ENCODE data around the gene MMP15.

MMP15 gene

GRCh38 chr16:57997176-57997527 lies 28.4 kb upstream of the MMP15 start:
- H3K4ac ChIP-seq (ENCODE audit: low read depth in 1 of 2, low read length in 2 of 2), result no peak overlapping the region
- H3K27ac ChIP-seq (ENCODE audit: low read length, poor library complexity, severe bottlenecking), result no peak overlapping the region
- H3K4me1 ChIP-seq (ENCODE audit: control insufficient read depth, insufficient read depth, low read depth, low read length), result peaks cover 37% of the 10 kb centered on the region
- H2BK12ac ChIP-seq (ENCODE audit: low read length in 2 of 2), result no peak overlapping the region
- H2BK120ac ChIP-seq (ENCODE audit: low read depth, low read length), result no peak overlapping the region
- no peak overlapping the region for H2AK5ac ChIP-seq (ENCODE audit: low read length, severe bottlenecking)
- H3K4me2 ChIP-seq (ENCODE audit: low read length, poor library complexity, severe bottlenecking), result no peak overlapping the region
- no peak overlapping the region for H3K9ac ChIP-seq (ENCODE audit: low read length)
- no peak overlapping the region for H2BK15ac ChIP-seq (ENCODE audit: low read depth, poor library complexity, severe bottlenecking)
- DNase-seq, result no peak
- H3K79me1 ChIP-seq (replicated peaks; ENCODE audit: low read length, poor library complexity, severe bottlenecking), result peaks cover 49% of the 10 kb centered on the region
- H4K8ac ChIP-seq (ENCODE audit: low read length), result no peak overlapping the region
- H3K23ac ChIP-seq (ENCODE audit: low read length in 2 of 2), result no peak overlapping the region
- H3K18ac ChIP-seq (ENCODE audit: low read depth in 1 of 2, low read length in 2 of 2), result no peak overlapping the region
- H3K4me3 ChIP-seq (ENCODE audit: insufficient read depth in 1 of 2, low read depth in 1 of 2, low read length in 2 of 2), result no peak overlapping the region
- H3K36me3 ChIP-seq (ENCODE audit: control insufficient read depth in 1 of 2, insufficient read depth in 2 of 2, low read depth in 1 of 2, low read length in 2 of 2), result peaks cover 41 to 57% of the 10 kb centered on the region in 2 experiments
- WGBS, result 99% methylated on average over 35 of the region's 35 CpGs
- H4K91ac ChIP-seq (ENCODE audit: low read length), result no peak overlapping the region
- no peaks in the 10 kb centered on the region for H3K9me3 ChIP-seq (ENCODE audit: control insufficient read depth, low read length)
- H2AFZ ChIP-seq (ENCODE audit: low read depth, low read length), result no peak overlapping the region
- H3K27me3 ChIP-seq (ENCODE audit: control insufficient read depth in 1 of 2, insufficient read depth in 1 of 2, low read length in 2 of 2), result no peaks in the 10 kb centered on the region
- no peak overlapping the region for H2BK5ac ChIP-seq (ENCODE audit: low read depth, low read length, poor library complexity, severe bottlenecking)
- no peak overlapping the region for H3K14ac ChIP-seq (ENCODE audit: low read length in 2 of 2)

- Histone ChIP-seq H3K27ac (ENCODE audit: low read length, poor library complexity, severe bottlenecking) (no peak overlapping the region), H4K91ac (ENCODE audit: low read length) (no peak overlapping the region), H3K79me1 (replicated peaks; ENCODE audit: low read length, poor library complexity, severe bottlenecking) (peaks cover 53% of the 10 kb centered on the region), H3K23ac (ENCODE audit: low read length in 2 of 2) (no peak overlapping the region), H2BK120ac (ENCODE audit: low read depth, low read length) (no peak overlapping the region), H2AK5ac (ENCODE audit: low read length, severe bottlenecking) (no peak overlapping the region), H2BK12ac (ENCODE audit: low read length in 2 of 2) (no peak overlapping the region), H3K9ac (ENCODE audit: low read length) (no peak overlapping the region), H3K27me3 (ENCODE audit: control insufficient read depth in 1 of 2, insufficient read depth in 1 of 2, low read length in 2 of 2) (no peaks in the 10 kb centered on the region), H2BK15ac (ENCODE audit: low read depth, poor library complexity, severe bottlenecking) (no peak overlapping the region), H3K36me3 (ENCODE audit: control insufficient read depth in 1 of 2, insufficient read depth in 2 of 2, low read depth in 1 of 2, low read length in 2 of 2) (peaks cover 43 to 61% of the 10 kb centered on the region in 2 experiments), H2BK5ac (ENCODE audit: low read depth, low read length, poor library complexity, severe bottlenecking) (no peak overlapping the region), H3K4me3 (ENCODE audit: insufficient read depth in 1 of 2, low read depth in 1 of 2, low read length in 2 of 2) (no peak overlapping the region), H3K4me1 (ENCODE audit: control insufficient read depth, insufficient read depth, low read depth, low read length) (peaks cover 37% of the 10 kb centered on the region), H3K4me2 (ENCODE audit: low read length, poor library complexity, severe bottlenecking) (no peak overlapping the region), H2AFZ (ENCODE audit: low read depth, low read length) (no peak overlapping the region), H3K4ac (ENCODE audit: low read depth in 1 of 2, low read length in 2 of 2) (peak overlapping the region in 1 of 2 experiments; percentile 18), H3K9me3 (ENCODE audit: control insufficient read depth, low read length) (no peaks in the 10 kb centered on the region), H3K14ac (ENCODE audit: low read length in 2 of 2) (no peak overlapping the region), H4K8ac (ENCODE audit: low read length) (no peak overlapping the region), H3K18ac (ENCODE audit: low read depth in 1 of 2, low read length in 2 of 2) (no peak overlapping the region)
- WGBS, result 97% methylated on average over 36 of the region's 36 CpGs
- no peak for DNase-seq
Observed at GRCh38 chr16:57997528-57998265, 27.9 kb upstream of the MMP15 start.

DNA sequence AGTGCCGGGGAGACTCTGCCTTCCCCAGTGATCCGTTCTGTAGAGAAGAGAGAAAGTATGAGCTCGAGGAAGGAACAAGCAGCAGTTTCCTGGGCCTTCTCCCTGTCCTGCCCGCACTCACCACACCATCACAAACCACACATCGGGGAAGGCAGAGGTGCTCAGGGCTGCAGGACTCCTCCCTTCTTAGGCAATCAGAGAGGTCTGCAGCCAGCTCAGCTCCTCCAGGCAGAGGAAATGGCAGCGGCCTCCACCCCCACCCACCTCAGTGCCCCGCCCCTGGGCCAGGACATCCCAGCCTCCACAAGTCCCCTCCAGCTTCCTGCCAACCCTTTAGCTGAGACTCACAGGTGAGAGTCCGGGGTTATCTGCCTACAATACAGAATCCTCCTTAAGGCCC lies 27.1 kb upstream of the MMP15 start:
- H4K8ac ChIP-seq (ENCODE audit: low read length), result no peak overlapping the region
- no peaks in the 10 kb centered on the region for H3K9me3 ChIP-seq (ENCODE audit: control insufficient read depth, low read length)
- no peak overlapping the region for H3K18ac ChIP-seq (ENCODE audit: low read depth in 1 of 2, low read length in 2 of 2)
- peak; percentile 28 for DNase-seq
- H4K91ac ChIP-seq (ENCODE audit: low read length), result no peak overlapping the region
- peaks cover 51 to 59% of the 10 kb centered on the region in 2 experiments for H3K36me3 ChIP-seq (ENCODE audit: control insufficient read depth in 1 of 2, insufficient read depth in 2 of 2, low read depth in 1 of 2, low read length in 2 of 2)
- no peak overlapping the region for H2AK5ac ChIP-seq (ENCODE audit: low read length, severe bottlenecking)
- H3K4me2 ChIP-seq (ENCODE audit: low read length, poor library complexity, severe bottlenecking), result no peak overlapping the region
- H2BK5ac ChIP-seq (ENCODE audit: low read depth, low read length, poor library complexity, severe bottlenecking), result no peak overlapping the region
- no peak overlapping the region for H3K4me3 ChIP-seq (ENCODE audit: insufficient read depth in 1 of 2, low read depth in 1 of 2, low read length in 2 of 2)
- H2BK15ac ChIP-seq (ENCODE audit: low read depth, poor library complexity, severe bottlenecking), result no peak overlapping the region
- 59% methylated on average over 5 of the region's 8 CpGs for WGBS
- no peak overlapping the region for H3K9ac ChIP-seq (ENCODE audit: low read length)
- H3K27me3 ChIP-seq (ENCODE audit: control insufficient read depth in 1 of 2, insufficient read depth in 1 of 2, low read length in 2 of 2), result no peaks in the 10 kb centered on the region
- no peak overlapping the region for H3K14ac ChIP-seq (ENCODE audit: low read length in 2 of 2)
- peaks cover 35% of the 10 kb centered on the region for H3K4me1 ChIP-seq (ENCODE audit: control insufficient read depth, insufficient read depth, low read depth, low read length)
- no peak overlapping the region for H3K23ac ChIP-seq (ENCODE audit: low read length in 2 of 2)
- H2BK12ac ChIP-seq (ENCODE audit: low read length in 2 of 2), result no peak overlapping the region
- H3K79me1 ChIP-seq (replicated peaks; ENCODE audit: low read length, poor library complexity, severe bottlenecking), result peaks cover 54% of the 10 kb centered on the region
- no peak overlapping the region for H3K27ac ChIP-seq (ENCODE audit: low read length, poor library complexity, severe bottlenecking)
- H3K4ac ChIP-seq (ENCODE audit: low read depth in 1 of 2, low read length in 2 of 2), result peak overlapping the region in 1 of 2 experiments; percentile 35
- H2BK120ac ChIP-seq (ENCODE audit: low read depth, low read length), result no peak overlapping the region
- H2AFZ ChIP-seq (ENCODE audit: low read depth, low read length), result no peak overlapping the region

DNA sequence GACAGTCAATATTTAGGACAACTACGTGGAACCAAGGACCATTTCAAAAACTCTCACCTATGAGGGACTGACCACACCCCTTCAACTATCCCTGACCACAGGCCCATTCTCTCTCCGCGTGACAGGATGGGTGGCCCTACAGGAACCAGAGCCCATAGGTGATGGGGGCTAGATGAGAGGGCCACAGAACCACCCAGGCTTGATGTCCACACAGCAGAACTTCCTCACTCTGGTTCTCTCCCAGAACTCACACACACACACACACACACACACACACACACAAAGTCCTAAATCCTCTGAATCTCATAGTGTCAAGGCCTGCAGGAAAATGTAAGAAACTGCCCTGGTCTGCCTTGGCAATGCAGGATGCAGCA lies 26.6 kb upstream of the MMP15 start:
- WGBS, result 89% methylated on average over 3 of the region's 3 CpGs
- H3K9me3 ChIP-seq (ENCODE audit: control insufficient read depth, low read length), result no peaks in the 10 kb centered on the region

More for the DNA sequence above, 26.6 kb upstream of the MMP15 start:
- Histone ChIP-seq H3K18ac (ENCODE audit: low read depth in 1 of 2, low read length in 2 of 2) (no peak overlapping the region), H3K79me1 (replicated peaks; ENCODE audit: low read length, poor library complexity, severe bottlenecking) (peaks cover 50% of the 10 kb centered on the region), H2BK15ac (ENCODE audit: low read depth, poor library complexity, severe bottlenecking) (no peak overlapping the region), H3K36me3 (ENCODE audit: control insufficient read depth in 1 of 2, insufficient read depth in 2 of 2, low read depth in 1 of 2, low read length in 2 of 2) (peaks cover 49 to 54% of the 10 kb centered on the region in 2 experiments), H2BK120ac (ENCODE audit: low read depth, low read length) (no peak overlapping the region), H3K9ac (ENCODE audit: low read length) (peak overlapping the region; percentile 88), H4K8ac (ENCODE audit: low read length) (no peak overlapping the region), H3K4me2 (ENCODE audit: low read length, poor library complexity, severe bottlenecking) (peak overlapping the region; percentile 92), H3K23ac (ENCODE audit: low read length in 2 of 2) (no peak overlapping the region), H3K4me3 (ENCODE audit: insufficient read depth in 1 of 2, low read depth in 1 of 2, low read length in 2 of 2) (peak overlapping the region in 1 of 2 experiments; percentile 76), H2BK12ac (ENCODE audit: low read length in 2 of 2) (peak overlapping the region in 1 of 2 experiments; percentile 6), H4K91ac (ENCODE audit: low read length) (no peak overlapping the region), H2AK5ac (ENCODE audit: low read length, severe bottlenecking) (no peak overlapping the region), H3K4me1 (ENCODE audit: control insufficient read depth, insufficient read depth, low read depth, low read length) (peaks cover 31% of the 10 kb centered on the region), H2AFZ (ENCODE audit: low read depth, low read length) (no peak overlapping the region), H3K4ac (ENCODE audit: low read depth in 1 of 2, low read length in 2 of 2) (peak overlapping the region in 1 of 2 experiments; percentile 13), H3K14ac (ENCODE audit: low read length in 2 of 2) (no peak overlapping the region), H3K27me3 (ENCODE audit: control insufficient read depth in 1 of 2, insufficient read depth in 1 of 2, low read length in 2 of 2) (no peaks in the 10 kb centered on the region), H3K27ac (ENCODE audit: low read length, poor library complexity, severe bottlenecking) (no peak overlapping the region), H2BK5ac (ENCODE audit: low read depth, low read length, poor library complexity, severe bottlenecking) (no peak overlapping the region)
- DNase-seq, result no peak

Measured in mesenchymal stem cell (in vitro differentiated cells and primary cell).